Naive thymus-derived CD4-positive, alpha-beta T cell (primary cell): Measurements from ENCODE around the gene PARP3. TPM values are rescaled to one million over a fixed set of nuclear protein-coding genes. Genes with fewer than 3 reads are reported as not detected.
A peak's percentile ranks its signal among the peaks of the same experiment; 100 is the strongest.

Experiments used
- ATAC-seq: fragments of 150-1000 bp; cut with Tn5 transposase; 2 replicates; pipeline ENCODE4 v1.10.0; 2021; ENCODE audit warnings: mild to moderate bottlenecking, moderate library complexity
- CTCF ChIA-PET: fragments of 350-600 bp; sonication (Branson Sonifier 250); formaldehyde crosslinking; loops from one replicate; lab custom pipeline; 2021; ENCODE audit warnings: antibody characterized with exemption; lab: Charles Lee
- POLR2A ChIA-PET: fragments of 350-600 bp; sonication (Branson Sonifier 250); formaldehyde crosslinking; loops from one replicate; lab custom pipeline; 2021; ENCODE audit warnings: antibody characterized with exemption, inconsistent platforms; lab: Charles Lee
- DNase-seq, 9 donors: peaks; one replicate each; pipeline versions ENCODE4 v3.0.0 to v3.0.0-alpha.2; 2020 to 2022; ENCODE audit warnings: mixed read lengths in 1 of 9
- H3K27ac ChIP-seq: one replicate; pipeline ENCODE4 v1.7.0; 2013; ENCODE audit warnings: mild to moderate bottlenecking, low read depth, low read length, moderate library complexity
- H3K27me3 ChIP-seq, 2 donors: one replicate each; pipeline ENCODE4 v1.7.0; 2013; ENCODE audit warnings: low read length in 2 of 2, mild to moderate bottlenecking in 2 of 2, moderate library complexity in 2 of 2; ENCODE audit not compliant: control insufficient read depth in 2 of 2, insufficient read depth in 2 of 2
- H3K36me3 ChIP-seq, 3 experiments: 1 replicate in 2 of 3; 2 replicates in 1 of 3; pipeline ENCODE4 v1.7.0; 2013; ENCODE audit warnings: low read length in 3 of 3, mild to moderate bottlenecking in 3 of 3, moderate library complexity in 1 of 3; ENCODE audit not compliant: insufficient read depth in 3 of 3, control insufficient read depth in 2 of 3
- H3K4me1 ChIP-seq, 2 donors: one replicate each; pipeline ENCODE4 v1.7.0; 2013; ENCODE audit warnings: low read length in 2 of 2, mild to moderate bottlenecking in 2 of 2, moderate library complexity in 1 of 2; ENCODE audit not compliant: control insufficient read depth in 2 of 2, insufficient read depth in 2 of 2
- H3K4me3 ChIP-seq: 2 replicates; pipeline ENCODE4 v1.7.0; 2013; ENCODE audit warnings: mild to moderate bottlenecking, low read length
- H3K9me3 ChIP-seq, 3 experiments: 1 replicate in 2 of 3; 2 replicates in 1 of 3; pipeline ENCODE4 v1.7.0; 2013; ENCODE audit warnings: low read length in 3 of 3; ENCODE audit not compliant: control insufficient read depth in 2 of 3
- H3K27ac Mint-ChIP-seq, 9 donors: one replicate each; pipeline ENCODE4 v1.8.0; 2020 to 2022; ENCODE audit warnings: mixed read lengths in 9 of 9, mild to moderate bottlenecking in 8 of 9, moderate library complexity in 5 of 9, inconsistent platforms in 2 of 9
- H3K27me3 Mint-ChIP-seq, 5 donors: one replicate each; pipeline ENCODE4 v1.8.0; 2021 to 2022; ENCODE audit warnings: mixed read lengths in 5 of 5, mild to moderate bottlenecking in 1 of 5
- H3K36me3 Mint-ChIP-seq, 5 donors: one replicate each; pipeline ENCODE4 v1.8.0; 2020 to 2022; ENCODE audit warnings: mixed read lengths in 5 of 5, mild to moderate bottlenecking in 3 of 5, inconsistent platforms in 1 of 5
- H3K4me1 Mint-ChIP-seq, 7 donors: one replicate each; pipeline ENCODE4 v1.8.0; 2020 to 2022; ENCODE audit warnings: mixed read lengths in 7 of 7, mild to moderate bottlenecking in 3 of 7, inconsistent platforms in 1 of 7
- H3K4me3 Mint-ChIP-seq, 10 donors: one replicate each; pipeline ENCODE4 v1.8.0; 2020 to 2022; ENCODE audit warnings: mild to moderate bottlenecking in 10 of 10, mixed read lengths in 10 of 10, moderate library complexity in 6 of 10, inconsistent platforms in 2 of 10
- H3K9me3 Mint-ChIP-seq, 11 donors: one replicate each; pipeline ENCODE4 v1.8.0; 2020 to 2022; ENCODE audit warnings: mixed read lengths in 11 of 11, mild to moderate bottlenecking in 4 of 11, inconsistent platforms in 1 of 11, moderate library complexity in 1 of 11
- intact Hi-C, 2 donors: fragments of 100-400 bp; cut with micrococcal nuclease; formaldehyde crosslinking; loops; one replicate each; pipeline ENCODE4 v1.15.1; 2023
- polyA plus RNA-seq, 2 donors: library from polyadenylated mRNA; unstranded; fragments of 300-500 nt; fragmentation: Illumina TruSeq; gene quantifications; one replicate each; pipeline ENCODE4 v1.2.3, GENCODE V29; 2021
- total RNA-seq, 6 experiments: library from RNA in 5 of 6; stranded (reverse) in 5 of 6; gene quantifications; 1 replicate in 5 of 6; 2 replicates in 1 of 6; pipeline ENCODE4 v1.2.3 and lab custom pipeline; 2021 to 2026

Gene PARP3
- total and polyA plus RNA-seq, 7 experiments from 2014 or later = 3.2 to 21.5 (median 8.1) TPM

- Histone ChIP-seq H3K36me3 (no peaks in the 10 kb centered on the region), H3K9me3 (no peaks in the 10 kb centered on the region), H3K4me1 (peaks cover 7 to 9% of the 10 kb centered on the region in 2 donors), H3K27me3 (no peaks in the 10 kb centered on the region), H3K4me3 (no peak overlapping the region), H3K27ac (no peak overlapping the region)
- H3K27ac Mint-ChIP-seq = no peak overlapping the region
- intact Hi-C loops = no loop called here
- H3K36me3 Mint-ChIP-seq = peaks cover 0 to 6% (median 0%) of the 10 kb centered on the region in 5 donors
- CTCF ChIA-PET = interaction anchor here (0.8 kb wide), 1 partner anchor 9 kb away, joined by 4 read pairs; the partner anchor contains the start of gene ABHD14B
- POLR2A ChIA-PET = interaction anchor here (1.0 to 1.4 kb wide), 3 partner anchors 9 to 15 kb away, joined by 3 to 6 read pairs (median 3); partner anchors contain the start of gene ABHD14B
- no peak for ATAC-seq
- H3K4me3 Mint-ChIP-seq = peak overlapping the region in 1 of 10 donors; percentile 27
- H3K4me1 Mint-ChIP-seq = peaks cover 18 to 31% (median 24%) of the 10 kb centered on the region in 7 donors
- peaks cover 0 to 10% (median 0%) of the 10 kb centered on the region in 5 donors for H3K27me3 Mint-ChIP-seq
- no peak for DNase-seq
- H3K9me3 Mint-ChIP-seq = no peaks in the 10 kb centered on the region
Measured at GRCh38 chr3:51964521-51964920, 22.4 kb downstream of the PARP3 start.

GRCh38 chr3:51966016-51966415 lies 23.9 kb downstream of the PARP3 start:
- H3K4me3 Mint-ChIP-seq = peak overlapping the region; percentile 74 to 95 (median 82)
- Histone ChIP-seq H3K36me3 (no peaks in the 10 kb centered on the region), H3K4me1 (peaks cover 7 to 9% of the 10 kb centered on the region in 2 donors), H3K27me3 (no peaks in the 10 kb centered on the region), H3K9me3 (no peaks in the 10 kb centered on the region), H3K4me3 (no peak overlapping the region), H3K27ac (no peak overlapping the region)
- peaks cover 0 to 10% (median 0%) of the 10 kb centered on the region in 5 donors for H3K27me3 Mint-ChIP-seq
- POLR2A ChIA-PET = interaction anchor here (1.1 to 3.6 kb wide), 5 partner anchors 8 to 24 kb away, joined by 3 to 16 read pairs (median 6); partner anchors contain the start of genes ABHD14A, ABHD14B, ACY1 and PARP3
- CTCF ChIA-PET = no interaction called here
- no peaks in the 10 kb centered on the region for H3K9me3 Mint-ChIP-seq
- intact Hi-C loops = no loop called here
- peaks cover 18 to 39% (median 24%) of the 10 kb centered on the region in 7 donors for H3K4me1 Mint-ChIP-seq
- peaks cover 0 to 3% (median 0%) of the 10 kb centered on the region in 5 donors for H3K36me3 Mint-ChIP-seq
- no peak for DNase-seq
- no peak for ATAC-seq
- H3K27ac Mint-ChIP-seq = peak overlapping the region in 6 of 9 donors; percentile 9 to 79 (median 72)

- no peaks in the 10 kb centered on the region for H3K9me3 Mint-ChIP-seq
- DNase-seq = no peak
- intact Hi-C loops = no loop called here
- H3K27me3 ChIP-seq = no peaks in the 10 kb centered on the region
- ATAC-seq = no peak
- CTCF ChIA-PET = no interaction called here
- peak overlapping the region; percentile 77 to 95 (median 84) for H3K4me3 Mint-ChIP-seq
- H3K4me1 Mint-ChIP-seq = peaks cover 21 to 43% (median 24%) of the 10 kb centered on the region in 7 donors
- H3K9me3 ChIP-seq = no peaks in the 10 kb centered on the region
- peaks cover 0 to 10% (median 0%) of the 10 kb centered on the region in 5 donors for H3K27me3 Mint-ChIP-seq
- H3K36me3 ChIP-seq = no peaks in the 10 kb centered on the region
- peak overlapping the region; percentile 70 for H3K4me3 ChIP-seq
- H3K27ac Mint-ChIP-seq = peak overlapping the region in 8 of 9 donors; percentile 36 to 80 (median 66)
- POLR2A ChIA-PET = interaction anchor here (0.9 to 3.6 kb wide), 5 partner anchors 9 to 35 kb away, joined by 3 to 16 read pairs (median 5); partner anchors contain the start of genes ABHD14A, ACY1, PARP3 and RRP9
- peaks cover 0 to 3% (median 0%) of the 10 kb centered on the region in 5 donors for H3K36me3 Mint-ChIP-seq
- H3K27ac ChIP-seq = peak overlapping the region; percentile 75
- peaks cover 7 to 9% of the 10 kb centered on the region in 2 donors for H3K4me1 ChIP-seq
Measured at GRCh38 chr3:51966486-51966885, 24.3 kb downstream of the PARP3 start.

GRCh38 chr3:51966922-51967383 lies 24.8 kb downstream of the PARP3 start:
- intact Hi-C loops = loop anchor here in 1 of 2 donors (1.0 kb wide), 1 partner anchor 25 kb away; the partner anchor contains the start of gene PARP3
- H3K4me1 ChIP-seq = peaks cover 7 to 9% of the 10 kb centered on the region in 2 donors
- peak overlapping the region; percentile 77 to 95 (median 84) for H3K4me3 Mint-ChIP-seq
- POLR2A ChIA-PET = interaction anchor here (0.9 to 3.6 kb wide), 6 partner anchors 13 to 35 kb away, joined by 3 to 16 read pairs (median 4); partner anchors contain the start of genes ACY1, PARP3 and RRP9
- peak overlapping the region; percentile 70 for H3K4me3 ChIP-seq
- peaks cover 0 to 10% (median 0%) of the 10 kb centered on the region in 5 donors for H3K27me3 Mint-ChIP-seq
- no peaks in the 10 kb centered on the region for H3K9me3 Mint-ChIP-seq
- peak in 4 of 9 donors; percentile 19 to 40 (median 27) for DNase-seq
- H3K36me3 Mint-ChIP-seq = peaks cover 0 to 3% (median 0%) of the 10 kb centered on the region in 5 donors
- no peaks in the 10 kb centered on the region for H3K36me3 ChIP-seq
- peak; percentile 73 for ATAC-seq
- H3K27ac ChIP-seq = peak overlapping the region; percentile 75
- CTCF ChIA-PET = no interaction called here
- H3K27me3 ChIP-seq = no peaks in the 10 kb centered on the region
- peak overlapping the region in 8 of 9 donors; percentile 36 to 80 (median 66) for H3K27ac Mint-ChIP-seq
- H3K4me1 Mint-ChIP-seq = peaks cover 21 to 44% (median 24%) of the 10 kb centered on the region in 7 donors
- no peaks in the 10 kb centered on the region for H3K9me3 ChIP-seq

- Histone ChIP-seq H3K36me3 (no peaks in the 10 kb centered on the region), H3K27ac (peak within 1 kb of the TSS; percentile 75), H3K4me3 (peak within 1 kb of the TSS; percentile 70), H3K27me3 (no peaks in the 10 kb centered on the region), H3K9me3 (no peaks in the 10 kb centered on the region), H3K4me1 (peaks cover 7 to 9% of the 10 kb centered on the region in 2 donors)
- ChIA-PET POLR2A (interaction anchor here (0.9 to 3.6 kb wide), 7 partner anchors 9 to 27 kb away, joined by 3 to 16 read pairs (median 3); partner anchors contain the start of genes ACY1, PARP3 and RRP9), CTCF (no interaction called here)
- Mint-ChIP-seq H3K4me3 (peak within 1 kb of the TSS; percentile 77 to 95 (median 86)), H3K36me3 (peaks cover 0 to 3% (median 0%) of the 10 kb centered on the region in 5 donors), H3K4me1 (peaks cover 23 to 48% (median 25%) of the 10 kb centered on the region in 7 donors), H3K27me3 (peaks cover 0 to 10% (median 0%) of the 10 kb centered on the region in 5 donors), H3K9me3 (no peaks in the 10 kb centered on the region), H3K27ac (peak within 1 kb of the TSS; percentile 36 to 80 (median 66))
- ATAC-seq (peak; percentile 79), DNase-seq (peak in 5 of 9 donors; percentile 17 to 61 (median 31))
- intact Hi-C loops = loop anchor here in 1 of 2 donors (1.0 kb wide), 1 partner anchor 25 kb away; the partner anchor contains the start of gene PARP3
Measured at GRCh38 chr3:51967384-51968169, 25.4 kb downstream of the PARP3 start, which contains the start of gene PCBP4. Gene PCBP4 (minus strand): TSS chr3:51967454. CDS start chr3:51961240, 6,214 bp downstream.
